HG03045 (cell line): Measurements from ENCODE around the gene GSTM1.
A peak's percentile ranks its signal among the peaks of the same experiment; 100 is the strongest.

ENCODE experiments used
- ATAC-seq: cut with Tn5 transposase; IDR thresholded peaks from one replicate; pipeline ENCODE4 v1.9.1; 2021; ENCODE audit warnings: mild to moderate bottlenecking, moderate library complexity; ENCODE audit not compliant: unreplicated experiment

Gene GSTM1

DNA sequence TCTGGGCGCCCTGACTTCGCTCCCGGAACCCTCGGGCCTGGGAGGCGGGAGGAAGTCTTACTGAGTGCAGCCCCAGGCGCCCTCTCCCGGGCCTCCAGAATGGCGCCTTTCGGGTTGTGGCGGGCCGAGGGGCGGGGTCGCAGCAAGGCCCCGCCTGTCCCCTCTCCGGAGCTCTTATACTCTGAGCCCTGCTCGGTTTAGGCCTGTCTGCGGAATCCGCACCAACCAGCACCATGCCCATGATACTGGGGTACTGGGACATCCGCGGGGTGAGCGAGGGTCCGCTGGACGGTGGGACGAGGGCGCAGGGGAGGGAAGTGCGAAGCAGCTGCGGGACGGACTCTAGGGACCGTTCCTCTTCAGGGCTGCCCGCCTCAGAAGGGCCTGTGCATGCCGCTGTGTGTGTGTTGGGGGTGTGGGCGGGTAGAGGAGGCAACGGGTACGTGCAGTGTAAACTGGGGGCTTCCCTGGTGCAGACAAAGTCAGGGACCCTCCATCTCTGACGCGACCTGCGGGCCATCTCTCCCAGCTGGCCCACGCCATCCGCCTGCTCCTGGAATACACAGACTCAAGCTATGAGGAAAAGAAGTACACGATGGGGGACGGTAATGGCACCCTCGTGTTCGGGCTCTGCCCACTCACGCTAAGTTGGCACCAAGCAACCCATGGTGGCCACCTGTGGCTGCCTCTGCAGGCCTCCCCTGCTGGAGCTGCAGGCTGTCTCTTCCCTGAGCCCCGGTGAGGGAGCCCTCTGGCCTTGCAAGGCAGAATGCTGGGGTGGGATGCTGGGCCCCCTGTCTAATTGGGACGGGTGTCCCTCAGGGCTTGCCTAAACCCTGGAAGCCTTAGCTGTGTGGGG, at the start of gene GSTM1:
Gene GSTM1, plus strand, starts transcription at position 177 of the 859 bp plus-strand sequence. Its CDS starts 57 bp downstream, at position 234.
- ATAC-seq: peak; percentile 98

DNA sequence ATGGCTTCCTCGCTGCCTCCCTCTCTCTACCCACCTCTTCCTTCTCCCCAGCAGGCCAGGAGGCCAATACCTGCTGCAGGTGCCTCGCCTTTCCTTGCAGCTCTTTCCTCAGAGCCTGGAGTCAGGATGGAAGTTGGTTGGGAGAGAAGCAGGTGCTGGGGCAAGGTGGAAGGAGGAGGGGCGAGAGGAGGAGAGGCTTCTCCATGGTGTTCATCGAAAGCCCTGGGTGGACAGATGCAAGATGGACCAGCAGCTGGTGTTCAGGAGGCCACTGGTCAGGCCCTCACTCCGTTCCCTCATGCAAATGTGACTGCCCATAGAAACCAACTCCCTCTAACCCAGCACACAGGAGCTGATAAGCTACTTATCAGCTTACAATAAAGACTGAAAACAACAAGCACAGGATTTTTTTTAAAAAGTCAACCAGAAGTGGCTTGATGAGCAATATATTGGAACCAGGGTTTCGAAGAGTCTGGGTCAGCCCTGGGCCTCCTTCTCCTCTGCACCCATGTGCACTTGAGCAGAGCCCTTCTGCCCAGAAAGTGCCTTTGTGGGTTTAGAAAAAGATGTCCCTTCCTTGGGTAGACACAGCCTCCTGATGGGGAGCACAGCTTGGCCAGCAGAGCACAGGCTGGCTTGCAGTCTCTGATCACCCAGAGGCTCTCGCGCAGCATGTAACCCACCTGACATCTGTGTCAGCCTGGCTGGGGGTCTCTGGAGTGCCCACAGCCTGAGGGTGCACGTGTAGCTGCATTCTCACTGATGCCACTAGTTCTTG, 48.4 kb upstream of the GSTM1 start:
- ATAC-seq: no peak

DNA sequence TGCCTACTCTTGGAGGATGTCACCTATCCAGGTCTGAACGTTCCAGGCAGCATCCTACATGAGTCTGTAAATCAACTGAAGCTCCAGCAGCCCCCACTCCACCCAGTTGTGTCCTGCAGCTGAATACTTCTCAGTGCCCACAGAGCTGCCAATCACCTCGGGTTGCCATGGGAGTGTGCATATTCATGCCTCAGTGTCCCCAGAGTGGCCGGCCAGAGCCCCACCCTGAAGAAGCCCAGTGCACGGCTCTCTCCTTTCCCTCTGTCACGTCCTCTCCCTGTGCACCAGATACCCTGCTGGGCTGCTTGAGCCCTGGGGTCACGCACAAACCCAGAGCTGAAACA, 47.8 kb upstream of the GSTM1 start:
- ATAC-seq: no peak

DNA sequence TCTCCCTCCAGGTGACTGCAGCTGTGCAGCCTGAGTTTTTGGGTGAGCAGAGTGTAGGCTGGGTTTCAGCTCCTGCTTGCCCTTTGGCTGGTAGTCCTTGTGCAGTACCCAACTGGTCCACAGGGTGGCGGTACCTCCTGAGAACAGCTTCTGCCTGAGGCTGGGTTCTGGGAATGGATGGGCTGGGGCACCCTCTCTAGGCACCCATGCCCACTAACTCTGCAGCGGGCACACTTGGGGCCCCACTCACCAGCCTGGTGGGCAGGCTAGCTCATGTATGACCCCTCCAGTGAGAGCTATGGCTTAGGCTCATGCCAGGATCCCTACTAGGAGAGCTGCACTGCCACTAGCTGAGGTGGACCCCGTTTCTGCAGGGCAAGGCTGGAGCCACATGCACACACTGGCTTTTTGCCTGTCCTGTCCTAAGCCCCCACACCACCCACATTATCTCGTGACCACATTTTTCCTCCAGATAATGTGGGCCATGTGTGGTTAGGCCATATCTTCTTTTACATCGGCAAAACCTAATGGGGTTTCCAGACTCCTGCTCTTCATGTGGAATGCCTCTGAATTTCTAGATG, 47.2 kb upstream of the GSTM1 start:
- ATAC-seq: peak; percentile 64

DNA sequence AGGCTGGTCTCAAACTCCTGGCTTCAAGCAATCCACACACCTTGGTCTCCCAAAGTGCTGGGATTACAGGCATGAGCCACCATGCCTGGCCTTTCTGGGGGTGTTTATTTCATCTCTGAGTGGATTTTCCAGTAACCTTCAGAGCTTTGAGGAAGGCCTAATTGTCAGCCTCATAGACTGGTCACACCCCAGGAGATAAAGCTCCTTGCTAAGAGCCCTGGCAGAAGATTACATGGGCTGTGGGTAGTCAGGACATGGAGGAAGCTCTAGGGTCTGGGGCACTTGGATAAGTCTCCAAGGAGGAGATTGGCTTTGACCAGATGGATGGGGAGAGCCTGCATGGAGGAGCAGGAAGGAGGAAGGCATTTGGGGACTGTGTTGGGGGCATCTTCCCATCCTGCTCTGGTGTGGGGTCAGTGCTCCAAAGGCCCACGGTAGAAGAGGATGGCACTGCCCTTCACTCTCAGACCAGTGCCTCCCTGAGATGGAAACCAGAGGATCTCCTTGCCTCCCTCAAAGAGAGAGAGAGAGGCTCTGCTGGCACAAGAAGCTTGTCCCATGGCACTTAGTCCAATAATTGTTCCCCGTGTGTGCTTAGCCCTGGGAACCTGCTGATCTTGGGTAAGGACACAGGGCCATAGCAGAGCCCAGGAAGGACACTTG, 46.4 kb upstream of the GSTM1 start:
- ATAC-seq: no peak

DNA sequence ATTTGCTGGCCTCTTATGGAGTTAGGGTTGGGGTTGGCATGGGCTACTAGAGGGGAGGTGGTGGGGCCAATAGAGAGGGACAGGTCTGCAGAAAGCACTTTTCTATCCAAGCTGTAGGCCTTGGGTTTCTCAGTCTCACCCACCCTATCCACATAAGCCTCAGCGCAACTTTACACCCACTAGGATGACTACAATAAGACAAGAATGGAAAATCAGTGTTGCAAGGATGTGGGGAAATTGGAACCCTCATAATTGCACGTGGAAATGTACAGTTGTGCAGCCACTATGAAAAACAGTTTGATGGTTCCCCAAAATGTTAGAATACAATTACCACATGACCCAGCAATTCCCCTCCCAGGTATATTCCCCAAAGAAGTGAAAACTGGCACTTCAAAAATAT, 45.8 kb upstream of the GSTM1 start:
- no peak for ATAC-seq

DNA sequence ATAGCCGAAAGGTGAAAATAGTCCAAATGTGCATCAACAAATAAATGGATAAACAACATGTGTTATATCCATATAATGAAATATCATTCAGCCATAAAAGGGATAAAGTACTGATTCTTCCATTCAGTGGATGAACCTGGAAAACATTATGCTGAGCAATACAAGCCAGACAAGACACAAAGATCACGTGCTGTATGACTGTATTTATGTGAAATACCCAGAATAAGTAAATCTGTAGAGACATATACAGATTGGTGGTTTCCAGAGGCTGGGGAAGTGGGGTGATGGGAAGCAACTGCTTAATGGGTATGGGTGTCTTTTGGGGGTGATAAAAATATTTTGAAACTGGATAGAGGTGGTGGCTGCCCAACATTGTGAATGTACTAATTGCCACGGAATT, 45.0 kb upstream of the GSTM1 start:
- no peak for ATAC-seq

DNA sequence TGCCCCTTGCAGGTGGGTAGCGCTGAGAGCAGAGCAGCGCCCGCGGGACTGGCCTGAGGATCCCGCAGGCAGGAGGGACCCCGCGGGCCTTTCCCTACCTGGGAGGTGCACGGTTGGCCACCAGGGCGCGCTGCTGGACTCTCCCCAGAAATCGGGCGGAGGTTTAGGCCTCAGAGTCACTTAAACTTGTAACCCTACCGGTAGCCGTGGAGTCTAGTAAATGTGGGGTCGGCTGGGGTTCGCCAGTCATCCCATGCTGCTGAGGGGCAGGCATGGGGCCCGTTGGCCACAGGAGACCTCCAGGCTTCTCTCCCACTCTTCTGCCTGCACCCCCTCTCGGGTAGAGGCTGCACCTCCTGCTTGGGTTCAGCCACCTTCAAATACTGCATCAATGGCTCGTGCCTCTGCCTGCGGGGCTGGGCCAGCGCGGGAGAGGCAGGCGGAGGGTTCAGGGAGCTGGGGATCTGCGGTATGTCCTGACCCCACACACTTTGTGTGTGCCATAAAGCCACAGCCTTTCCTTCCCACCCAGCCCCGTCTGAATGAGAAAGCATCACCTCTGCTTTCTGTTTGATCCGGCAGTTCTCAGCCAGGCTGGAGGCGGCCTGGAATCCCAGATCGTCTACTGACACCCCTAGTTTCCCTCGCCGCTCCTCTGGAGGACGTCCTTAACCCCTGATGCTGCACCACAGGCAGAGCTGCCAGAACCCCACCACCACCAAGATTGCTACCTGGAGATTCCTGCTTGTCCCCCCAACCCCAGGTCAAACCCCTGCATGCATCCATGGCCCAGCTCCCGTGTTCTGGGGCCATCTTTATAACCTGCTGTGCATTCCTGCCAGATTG, 44.0 kb upstream of the GSTM1 start:
- peak; percentile 83 for ATAC-seq

DNA sequence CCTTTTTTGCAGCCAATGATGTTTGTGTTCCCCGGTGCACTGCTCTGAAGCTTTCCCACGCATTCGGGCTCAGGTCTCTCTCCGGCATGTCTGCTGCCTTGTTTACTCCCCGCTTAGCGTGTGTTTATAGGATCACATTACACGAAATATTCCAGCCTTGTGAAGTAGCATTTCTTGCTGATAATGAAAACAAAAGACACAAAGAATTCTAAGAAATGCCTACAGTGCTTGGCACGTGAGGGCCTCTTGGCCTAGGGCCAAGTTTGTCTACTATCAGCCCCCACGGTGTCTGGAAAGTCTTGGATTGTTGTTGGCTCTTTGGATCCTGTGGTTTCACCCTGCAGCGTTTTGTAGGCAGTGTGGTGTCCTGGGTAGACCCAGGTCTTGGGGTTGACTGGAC, 42.9 kb upstream of the GSTM1 start:
- no peak for ATAC-seq

DNA sequence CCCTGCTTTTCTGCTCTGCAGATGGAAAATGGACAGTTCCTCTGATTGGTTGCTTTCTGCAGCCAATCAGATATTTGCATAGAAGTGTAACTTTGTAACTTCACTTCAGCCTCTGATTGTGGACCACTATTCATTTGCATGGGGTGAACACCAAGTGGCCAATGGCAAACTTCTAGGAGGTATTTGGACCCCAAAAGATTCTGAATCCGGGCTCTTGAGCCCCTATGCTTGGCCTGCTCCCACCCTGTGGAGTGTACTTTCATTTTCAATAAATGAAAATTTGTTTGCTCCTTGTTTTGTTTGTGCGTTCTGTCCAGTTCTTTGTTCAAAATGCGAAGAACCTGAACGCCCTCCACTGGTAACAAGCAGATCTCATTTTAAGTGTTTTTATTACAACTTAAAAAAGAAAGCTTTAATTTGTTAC, 38.1 kb upstream of the GSTM1 start:
- ATAC-seq: no peak

DNA sequence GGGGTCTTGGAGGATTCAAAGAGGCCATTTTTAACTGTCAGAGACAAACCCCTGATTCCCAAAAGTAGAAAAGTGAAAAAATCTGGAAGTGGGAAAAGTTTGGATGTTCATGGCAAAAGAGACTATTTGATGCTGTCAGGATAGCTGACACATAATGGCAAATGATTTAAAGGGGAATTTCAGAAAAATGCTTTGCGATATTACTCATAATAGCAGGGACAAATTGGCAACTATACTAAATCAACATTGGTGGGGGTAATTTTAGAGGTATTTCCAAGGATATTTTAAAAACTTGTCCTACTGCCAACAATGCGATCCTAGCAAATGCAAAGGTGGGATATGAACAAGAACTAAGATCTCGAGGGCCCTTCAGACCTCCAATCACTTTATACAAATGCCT, 37.0 kb upstream of the GSTM1 start:
- no peak for ATAC-seq

DNA sequence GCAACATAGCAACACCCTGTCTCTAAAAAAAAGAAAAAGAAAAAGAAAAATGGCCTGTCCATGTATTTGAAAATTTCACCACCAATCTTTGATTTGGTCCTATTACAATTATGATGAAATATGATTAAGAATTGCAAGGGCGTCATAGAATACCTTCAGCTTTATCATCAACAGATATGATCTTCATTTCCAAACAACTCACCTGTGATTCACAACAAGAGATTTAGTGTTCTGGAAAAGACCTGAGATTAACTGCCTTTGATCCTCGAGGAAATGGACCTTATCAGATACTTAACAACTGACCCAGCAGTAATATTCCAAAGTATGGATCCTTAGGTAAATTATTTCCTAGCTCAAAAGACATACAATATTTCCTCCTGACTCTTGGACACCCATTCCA, 35.2 kb upstream of the GSTM1 start:
- no peak for ATAC-seq

DNA sequence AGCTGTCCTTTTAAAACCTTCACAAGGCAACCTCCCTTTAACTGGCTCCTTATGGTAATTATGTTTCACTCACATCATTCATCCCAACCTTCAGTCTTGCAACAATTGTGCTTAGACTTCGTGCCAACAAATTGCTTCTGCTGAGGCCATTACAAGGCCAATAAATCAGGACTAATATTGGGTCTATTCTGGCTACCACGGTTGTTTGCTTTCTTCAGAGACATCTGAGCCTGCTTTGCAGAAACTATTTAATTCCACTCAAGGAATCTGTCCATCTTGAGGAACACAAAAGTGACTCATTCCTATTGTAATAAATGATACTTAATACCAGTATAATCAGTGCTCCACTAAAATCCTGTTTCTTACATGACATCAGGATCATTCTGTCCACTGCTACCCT, 34.3 kb upstream of the GSTM1 start:
- ATAC-seq: no peak

DNA sequence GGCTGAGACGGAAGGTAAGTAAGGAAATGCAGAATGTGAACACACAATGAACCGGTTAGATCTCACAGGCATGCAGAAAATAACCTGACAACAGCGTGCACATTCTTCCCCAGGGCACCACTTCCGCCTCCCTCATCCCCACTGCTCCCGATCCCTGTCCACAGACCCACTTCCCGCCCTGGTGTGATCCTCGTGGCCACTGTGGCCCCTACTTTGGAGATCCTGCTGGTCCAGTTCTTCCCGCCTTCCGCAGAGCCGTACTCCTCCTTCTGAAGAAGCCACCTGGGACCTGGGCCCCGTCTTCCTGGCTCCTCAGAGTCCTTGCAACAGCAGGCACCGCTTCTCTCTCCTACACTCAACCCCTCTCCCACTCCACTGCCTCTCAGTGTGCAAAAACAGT, 33.1 kb upstream of the GSTM1 start:
- no peak for ATAC-seq

DNA sequence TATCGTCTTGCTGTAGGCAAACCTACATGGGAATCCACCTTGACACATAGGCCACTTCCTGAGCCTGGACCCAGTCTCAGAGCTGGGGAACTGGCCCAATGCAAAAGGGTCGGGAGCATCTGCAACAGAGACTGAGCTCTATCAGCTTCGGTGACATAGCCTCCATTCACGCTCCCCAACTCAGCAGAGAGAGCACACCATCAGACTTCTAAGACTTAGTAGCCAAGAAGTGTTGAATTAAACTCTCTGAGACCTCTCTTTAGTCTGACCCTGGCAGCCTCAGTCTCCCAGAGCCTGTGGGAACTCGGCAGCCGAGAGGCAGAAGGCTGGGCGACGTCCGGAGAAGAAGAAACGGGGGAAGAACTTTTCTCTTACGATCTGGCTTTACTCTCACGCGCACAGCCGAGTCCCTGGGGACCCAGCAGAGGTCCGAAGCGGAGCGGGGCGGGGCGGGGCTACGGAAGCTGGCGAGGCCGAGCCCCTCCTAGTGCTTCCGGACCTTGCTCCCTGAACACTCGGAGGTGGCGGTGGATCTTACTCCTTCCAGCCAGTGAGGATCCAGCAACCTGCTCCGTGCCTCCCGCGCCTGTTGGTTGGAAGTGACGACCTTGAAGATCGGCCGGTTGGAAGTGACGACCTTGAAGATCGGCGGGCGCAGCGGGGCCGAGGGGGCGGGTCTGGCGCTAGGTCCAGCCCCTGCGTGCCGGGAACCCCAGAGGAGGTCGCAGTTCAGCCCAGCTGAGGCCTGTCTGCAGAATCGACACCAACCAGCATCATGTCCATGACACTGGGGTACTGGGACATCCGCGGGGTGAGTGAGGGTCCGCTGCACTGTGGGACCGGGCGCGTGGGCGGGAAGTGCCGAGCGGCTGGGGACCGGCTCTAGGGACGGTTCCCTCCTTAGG, 31.8 kb upstream of the GSTM1 start, which contains the start of gene GSTM4:
Gene GSTM4, plus strand, starts transcription at position 485 of the 905 bp plus-strand sequence. Its CDS starts 291 bp downstream, at position 776.
- ATAC-seq: peak; percentile 92

DNA sequence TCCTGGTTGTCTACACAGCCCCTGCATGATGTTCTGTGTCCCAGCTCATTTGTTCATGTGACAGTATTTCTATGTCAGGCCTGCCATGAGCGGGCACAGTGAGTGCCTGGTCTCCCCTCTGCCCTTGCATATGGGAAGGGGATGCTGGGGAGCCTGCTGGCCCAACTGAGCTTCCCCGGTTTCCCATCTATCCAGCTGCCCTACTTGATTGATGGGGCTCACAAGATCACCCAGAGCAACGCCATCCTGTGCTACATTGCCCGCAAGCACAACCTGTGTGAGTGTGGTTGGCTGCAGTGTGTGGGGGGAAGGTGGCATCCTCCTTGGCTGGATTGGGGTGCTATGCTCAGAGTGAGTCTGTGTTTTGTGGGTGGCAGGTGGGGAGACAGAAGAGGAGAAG, 30.2 kb upstream of the GSTM1 start:
- no peak for ATAC-seq

DNA sequence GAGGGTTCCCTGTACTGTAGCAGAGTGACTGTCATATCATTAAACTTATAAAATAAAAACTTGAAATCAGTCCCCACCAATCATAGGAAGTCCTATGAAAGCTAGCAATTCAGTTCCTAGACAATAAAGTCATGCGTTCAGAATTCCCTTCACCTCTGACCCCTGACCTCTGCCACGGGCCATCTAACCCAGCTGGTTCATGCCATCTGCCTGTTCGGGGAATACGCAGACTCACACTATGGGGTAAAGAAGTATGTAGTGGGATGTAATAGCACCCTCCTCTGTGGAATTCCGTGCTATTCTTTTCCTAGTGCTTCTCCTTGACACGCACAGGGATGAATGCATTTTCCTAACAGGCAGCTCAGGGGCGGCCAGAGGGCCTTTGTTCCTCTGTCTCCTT, 29.6 kb upstream of the GSTM1 start:
- no peak for ATAC-seq

DNA sequence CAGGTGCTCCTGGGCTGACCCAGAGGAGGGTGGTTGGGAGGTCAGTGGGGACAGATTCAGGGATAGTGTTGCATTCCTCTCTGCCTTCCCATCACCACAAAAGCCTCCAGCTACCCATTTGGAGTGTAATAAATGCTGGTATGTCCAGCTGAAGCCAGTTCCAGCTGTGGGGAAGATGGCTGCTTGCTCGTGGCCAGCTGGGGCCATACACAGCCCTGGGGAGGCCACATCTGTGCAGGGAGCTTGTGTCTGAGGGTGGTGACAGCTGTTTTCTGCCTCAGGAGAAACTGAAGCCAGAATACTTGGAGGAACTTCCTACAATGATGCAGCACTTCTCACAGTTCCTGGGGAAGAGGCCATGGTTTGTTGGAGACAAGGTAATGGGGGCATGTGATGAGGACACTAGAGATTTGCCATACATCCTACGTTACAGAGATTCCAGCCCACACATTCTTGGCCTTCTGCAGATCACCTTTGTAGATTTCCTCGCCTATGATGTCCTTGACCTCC, 29.0 kb upstream of the GSTM1 start:
- ATAC-seq: no peak

DNA sequence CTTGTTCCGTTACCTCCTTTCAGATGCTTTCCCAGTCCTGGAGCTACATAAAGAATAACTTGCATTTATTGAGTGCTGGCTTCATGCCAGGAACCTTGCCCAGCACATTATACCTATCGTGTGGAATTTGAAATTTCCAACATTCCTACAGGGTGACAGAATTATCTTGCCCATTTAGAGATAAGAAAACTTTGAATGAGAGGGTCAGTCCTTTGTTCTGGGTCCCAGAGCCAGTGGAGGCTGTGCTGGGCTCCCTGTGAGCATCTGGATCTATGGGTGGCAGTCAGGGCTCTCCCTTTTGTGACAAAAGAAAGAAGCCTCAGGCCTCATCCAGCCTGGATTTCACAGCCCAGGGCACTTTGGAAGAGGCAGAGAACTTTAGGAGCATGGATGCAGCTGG, 28.5 kb upstream of the GSTM1 start:
- no peak for ATAC-seq
